CD14-positive monocyte (primary cell): ENCODE results near the gene TGFB2. TPM values are rescaled to one million over a fixed set of nuclear protein-coding genes. Genes with fewer than 3 reads are reported as not detected.

Experiments
- DNase-seq, 3 donors: peaks; one replicate each; pipeline ENCODE4 v3.0.0-alpha.2; 2011 to 2022
- H2AFZ ChIP-seq: 2 replicates; pipeline ENCODE4 v1.6.0; 2012; ENCODE audit warnings: mild to moderate bottlenecking, low read depth, low read length, inconsistent platforms; ENCODE audit not compliant: insufficient read depth, poor library complexity, severe bottlenecking
- H3K27ac ChIP-seq, 2 donors: 1 replicate in 1 of 2; 2 replicates in 1 of 2; pipeline ENCODE4 v1.5.1; 2012 to 2013; ENCODE audit warnings: low read length in 2 of 2, control low read depth in 1 of 2, inconsistent platforms in 1 of 2, low read depth in 1 of 2, mild to moderate bottlenecking in 1 of 2
- H3K27me3 ChIP-seq, 2 donors: one replicate each; pipeline versions ENCODE4 v1.6.0 to v1.6.1; 2011 to 2013; ENCODE audit warnings: low read length in 2 of 2; ENCODE audit not compliant: control insufficient read depth in 2 of 2, insufficient read depth in 2 of 2
- H3K36me3 ChIP-seq, 2 donors: replicated peaks in 1 of 2; 1 replicate in 1 of 2; 2 replicates in 1 of 2; pipeline versions ENCODE4 v1.5.1 to v1.6.1; 2012 to 2013; ENCODE audit warnings: low read length in 2 of 2, control low read depth in 1 of 2, inconsistent platforms in 1 of 2, mild to moderate bottlenecking in 1 of 2; ENCODE audit not compliant: insufficient read depth in 2 of 2, control insufficient read depth in 1 of 2
- H3K4me1 ChIP-seq, 2 donors: 1 replicate in 1 of 2; 2 replicates in 1 of 2; pipeline versions ENCODE4 v1.5.1 to v1.6.1; 2012 to 2013; ENCODE audit warnings: low read length in 2 of 2, control low read depth in 1 of 2, inconsistent platforms in 1 of 2, mild to moderate bottlenecking in 1 of 2, moderate library complexity in 1 of 2; ENCODE audit not compliant: insufficient read depth in 2 of 2, control insufficient read depth in 1 of 2
- H3K4me2 ChIP-seq: replicated peaks from 2 replicates; pipeline ENCODE3; 2012; ENCODE audit warnings: low read length, moderate library complexity, mild to moderate bottlenecking; ENCODE audit not compliant: poor library complexity, severe bottlenecking; ENCODE audit errors: extremely low read depth
- H3K4me3 ChIP-seq, 3 experiments: fragments of 200-600 bp in 1 of 3; sonication (generic) in 1 of 3; replicated peaks in 1 of 3; 1 replicate in 2 of 3; 2 replicates in 1 of 3; pipeline ENCODE4 v1.5.1; 2011 to 2013; ENCODE audit warnings: low read length in 3 of 3, mild to moderate bottlenecking in 3 of 3, control low read depth in 2 of 3, low read depth in 2 of 3, inconsistent platforms in 1 of 3, moderate library complexity in 1 of 3
- H3K79me2 ChIP-seq: 2 replicates; pipeline ENCODE4 v1.6.0; 2012; ENCODE audit warnings: mild to moderate bottlenecking, control low read depth, inconsistent platforms, low read length, moderate library complexity; ENCODE audit not compliant: insufficient read depth
- H3K9ac ChIP-seq: 2 replicates; pipeline ENCODE4 v1.6.0; 2017; ENCODE audit warnings: low read length, mild to moderate bottlenecking; ENCODE audit not compliant: insufficient read depth, poor library complexity, severe bottlenecking
- H3K9me3 ChIP-seq, 2 donors: replicated peaks in 1 of 2; 1 replicate in 1 of 2; 2 replicates in 1 of 2; pipeline versions ENCODE4 v1.5.1 to v1.6.1; 2012 to 2013; ENCODE audit warnings: low read length in 2 of 2, control low read depth in 1 of 2; ENCODE audit not compliant: control insufficient read depth in 1 of 2, insufficient read depth in 1 of 2
- H4K20me1 ChIP-seq: 2 replicates; pipeline ENCODE4 v1.6.0; 2012; ENCODE audit warnings: mild to moderate bottlenecking, low read length, control low read depth, moderate library complexity; ENCODE audit not compliant: insufficient read depth
- H3K27ac Mint-ChIP-seq, 7 donors: one replicate each; pipeline ENCODE4 v1.8.0; 2020; ENCODE audit warnings: mild to moderate bottlenecking in 7 of 7, mixed read lengths in 7 of 7, moderate library complexity in 6 of 7, inconsistent platforms in 2 of 7
- H3K27me3 Mint-ChIP-seq, 3 donors: one replicate each; pipeline ENCODE4 v1.8.0; 2021 to 2022; ENCODE audit warnings: low read depth in 3 of 3, mild to moderate bottlenecking in 3 of 3, mixed read lengths in 3 of 3, moderate library complexity in 3 of 3, inconsistent platforms in 1 of 3
- H3K36me3 Mint-ChIP-seq, 2 donors: one replicate each; pipeline ENCODE4 v1.8.0; 2020; ENCODE audit warnings: mixed read lengths in 2 of 2, inconsistent platforms in 1 of 2, mild to moderate bottlenecking in 1 of 2
- H3K4me1 Mint-ChIP-seq: one replicate; pipeline ENCODE4 v1.8.0; 2020; ENCODE audit warnings: mild to moderate bottlenecking, mixed read lengths
- H3K4me3 Mint-ChIP-seq, 2 donors: one replicate each; pipeline ENCODE4 v1.8.0; 2020; ENCODE audit warnings: mild to moderate bottlenecking in 2 of 2, mixed read lengths in 2 of 2, moderate library complexity in 1 of 2
- H3K9me3 Mint-ChIP-seq, 7 donors: one replicate each; pipeline ENCODE4 v1.8.0; 2020 to 2022; ENCODE audit warnings: mixed read lengths in 7 of 7, mild to moderate bottlenecking in 6 of 7, moderate library complexity in 6 of 7, inconsistent platforms in 2 of 7
- CTCF ChIP-seq: fragments of 200-600 bp; IDR thresholded peaks from one replicate; pipeline ENCODE4 v1.8.0; 2022; ENCODE audit warnings: antibody characterized with exemption, mild to moderate bottlenecking
- WGBS: methylation state at CpG from one replicate; pipeline ENCODE4 v1.1.5; 2013; ENCODE audit warnings: missing lambda C conversion rate; ENCODE audit not compliant: insufficient coverage; 5-methylcytosine and 5-hydroxymethylcytosine counted together
- intact Hi-C, 2 donors: fragments of 100-400 bp; cut with micrococcal nuclease; formaldehyde crosslinking; loops; one replicate each; pipeline versions ENCODE4 v1.15.0 to v1.15.1; 2023
- polyA plus RNA-seq, 3 donors: library from polyadenylated mRNA; depleted of rRNA in 1 of 3; unstranded in 2 of 3; stranded (reverse) in 1 of 3; fragments of 300-500 nt in 2 of 3; fragments of >200 nt in 1 of 3; fragmentation: Illumina TruSeq in 2 of 3; gene quantifications; 1 replicate in 2 of 3; 2 replicates in 1 of 3; pipeline ENCODE4 v1.2.3, GENCODE V29; 2012 to 2021

TGFB2 gene
- polyA plus RNA-seq, 3 donors: 0.01 TPM; not detected in 2

- peaks cover 0 to 4% (median 0%) of the 10 kb centered on the region in 7 donors for H3K9me3 Mint-ChIP-seq
- intact Hi-C loops: no loop called here
- Histone ChIP-seq H2AFZ (no peak overlapping the region), H3K4me3 (no peak overlapping the region), H3K4me2 (no peak overlapping the region), H3K9me3 (no peaks in the 10 kb centered on the region), H4K20me1 (no peaks in the 10 kb centered on the region), H3K4me1 (peaks cover 11 to 15% of the 10 kb centered on the region in 2 donors), H3K9ac (no peak overlapping the region), H3K36me3 (no peaks in the 10 kb centered on the region), H3K27me3 (peaks cover 0 to 9% of the 10 kb centered on the region in 2 donors), H3K27ac (no peak overlapping the region), H3K79me2 (no peaks in the 10 kb centered on the region)
- 83% methylated on average over 1 of the region's 3 CpGs for WGBS
- TF ChIP-seq CTCF: no peak
- H3K27me3 Mint-ChIP-seq: peaks cover 2 to 10% (median 3%) of the 10 kb centered on the region in 3 donors
- H3K4me1 Mint-ChIP-seq: peaks cover 14% of the 10 kb centered on the region
- peak; percentile 29 to 72 (median 39) for DNase-seq
- no peak overlapping the region for H3K4me3 Mint-ChIP-seq
- H3K36me3 Mint-ChIP-seq: no peaks in the 10 kb centered on the region
- H3K27ac Mint-ChIP-seq: no peak overlapping the region
Observed at GRCh38 chr1:218456444-218456843, 111.3 kb downstream of the TGFB2 start.

DNA sequence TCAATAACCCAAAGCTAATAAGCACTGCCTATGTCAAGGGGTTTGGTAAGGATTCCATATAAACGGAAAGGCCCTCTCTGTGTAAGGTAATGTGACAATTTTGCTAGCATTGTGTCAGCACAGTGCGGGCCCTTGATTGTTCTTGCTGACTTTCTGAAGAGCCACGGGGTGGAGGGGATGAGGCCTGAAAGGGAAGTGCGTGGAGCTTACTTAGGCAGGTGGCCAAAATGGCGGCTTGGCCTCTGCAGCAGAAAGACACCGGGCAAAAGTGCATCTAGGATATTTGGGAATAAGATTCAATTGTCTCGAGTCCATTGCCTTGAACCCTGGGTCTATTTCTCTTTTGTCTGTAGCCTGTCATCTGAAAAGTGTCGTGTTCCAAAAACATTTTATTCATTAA lies 114.3 kb downstream of the TGFB2 start:
- no peak overlapping the region for H3K9ac ChIP-seq
- H3K36me3 ChIP-seq: no peaks in the 10 kb centered on the region
- Mint-ChIP-seq H3K27ac (peak overlapping the region in 1 of 7 donors; percentile 28), H3K4me3 (no peak overlapping the region), H3K36me3 (no peaks in the 10 kb centered on the region), H3K27me3 (peaks cover 2 to 3% (median 2%) of the 10 kb centered on the region in 3 donors), H3K4me1 (peaks cover 35% of the 10 kb centered on the region), H3K9me3 (peaks cover 0 to 5% (median 0%) of the 10 kb centered on the region in 7 donors)
- intact Hi-C loops: no loop called here
- H3K27ac ChIP-seq: no peak overlapping the region
- no peaks in the 10 kb centered on the region for H4K20me1 ChIP-seq
- H3K79me2 ChIP-seq: no peaks in the 10 kb centered on the region
- no peak for TF ChIP-seq CTCF
- no peak overlapping the region for H3K4me2 ChIP-seq
- 81% methylated on average over 7 of the region's 8 CpGs for WGBS
- no peak for DNase-seq
- no peaks in the 10 kb centered on the region for H3K9me3 ChIP-seq
- H3K4me1 ChIP-seq: peaks cover 31 to 38% of the 10 kb centered on the region in 2 donors
- H2AFZ ChIP-seq: no peak overlapping the region
- H3K4me3 ChIP-seq: no peak overlapping the region
- H3K27me3 ChIP-seq: no peaks in the 10 kb centered on the region
